ENCODE measurements around the gene AK4.

The AK4 gene

GRCh38 chr1:65179148-65179547, 31.1 kb downstream of the AK4 start:
- Histone ChIP-seq H3K79me2 (ENCODE audit: control insufficient read depth, low read length) (peaks cover 9% of the 10 kb centered on the region), H3K4me2 (ENCODE audit: low read length) (no peak overlapping the region)

GRCh38 chr1:65180977-65181376, 33.0 kb downstream of the AK4 start:
- Histone ChIP-seq H3K9me3 (ENCODE audit: control insufficient read depth, insufficient read depth, low read length) (no peaks in the 10 kb centered on the region), H3K36me3 (ENCODE audit: control insufficient read depth, low read length) (no peaks in the 10 kb centered on the region), H3K9me2 (replicated peaks; ENCODE audit: control insufficient read depth, low read length) (no peaks in the 10 kb centered on the region), H3K27me3 (ENCODE audit: control insufficient read depth, low read length) (no peaks in the 10 kb centered on the region), H4K20me1 (ENCODE audit: control insufficient read depth, insufficient read depth, low read depth, low read length) (no peaks in the 10 kb centered on the region), H3K79me2 (ENCODE audit: control insufficient read depth, low read length) (peaks cover 9% of the 10 kb centered on the region), H3K4me3 (ENCODE audit: low read length) (no peak overlapping the region), H3K4me2 (ENCODE audit: low read length) (no peak overlapping the region), H3K27ac (ENCODE audit: low read depth, low read length) (no peak overlapping the region), H3K4me1 (ENCODE audit: control insufficient read depth, low read length) (no peaks in the 10 kb centered on the region), H3F3A (ENCODE audit: control insufficient read depth, insufficient read depth) (no peaks in the 10 kb centered on the region)
- TF ChIP-seq CTCF (IDR thresholded peaks at IDR 0.05; ENCODE audit: low read depth, low read length, poor library complexity, severe bottlenecking) = no peak
- TF ChIP-seq EZH2phosphoT487 (IDR thresholded peaks at IDR 0.05; ENCODE audit: borderline replicate concordance, low read length) = no peak

More at GRCh38 chr1:65179148-65179547, 31.1 kb downstream of the AK4 start:
- Histone ChIP-seq H3K27ac (ENCODE audit: low read depth, low read length) (no peak overlapping the region), H3K9me3 (ENCODE audit: control insufficient read depth, insufficient read depth, low read length) (no peaks in the 10 kb centered on the region), H3K36me3 (ENCODE audit: control insufficient read depth, low read length) (no peaks in the 10 kb centered on the region), H3F3A (ENCODE audit: control insufficient read depth, insufficient read depth) (no peaks in the 10 kb centered on the region), H3K4me1 (ENCODE audit: control insufficient read depth, low read length) (no peaks in the 10 kb centered on the region), H3K27me3 (ENCODE audit: control insufficient read depth, low read length) (no peaks in the 10 kb centered on the region), H4K20me1 (ENCODE audit: control insufficient read depth, insufficient read depth, low read depth, low read length) (no peaks in the 10 kb centered on the region), H3K9me2 (replicated peaks; ENCODE audit: control insufficient read depth, low read length) (no peaks in the 10 kb centered on the region), H3K4me3 (ENCODE audit: low read length) (no peak overlapping the region)
- TF ChIP-seq CTCF (IDR thresholded peaks at IDR 0.05; ENCODE audit: low read depth, low read length, poor library complexity, severe bottlenecking) (no peak), EZH2phosphoT487 (IDR thresholded peaks at IDR 0.05; ENCODE audit: borderline replicate concordance, low read length) (no peak)

GRCh38 chr1:65182658-65183268, 34.8 kb downstream of the AK4 start:
- peaks cover 9% of the 10 kb centered on the region for H3K79me2 ChIP-seq (ENCODE audit: control insufficient read depth, low read length)
- H3K4me2 ChIP-seq (ENCODE audit: low read length) = no peak overlapping the region
- no peaks in the 10 kb centered on the region for H3K36me3 ChIP-seq (ENCODE audit: control insufficient read depth, low read length)
- no peaks in the 10 kb centered on the region for H4K20me1 ChIP-seq (ENCODE audit: control insufficient read depth, insufficient read depth, low read depth, low read length)
- no peak overlapping the region for H3K4me3 ChIP-seq (ENCODE audit: low read length)
- no peaks in the 10 kb centered on the region for H3K9me3 ChIP-seq (ENCODE audit: control insufficient read depth, insufficient read depth, low read length)
- no peak for TF ChIP-seq EZH2phosphoT487 (IDR thresholded peaks at IDR 0.05; ENCODE audit: borderline replicate concordance, low read length)
- TF ChIP-seq CTCF (IDR thresholded peaks at IDR 0.05; ENCODE audit: low read depth, low read length, poor library complexity, severe bottlenecking) = no peak
- H3K27me3 ChIP-seq (ENCODE audit: control insufficient read depth, low read length) = no peaks in the 10 kb centered on the region
- no peak overlapping the region for H3K27ac ChIP-seq (ENCODE audit: low read depth, low read length)
- no peaks in the 10 kb centered on the region for H3K9me2 ChIP-seq (replicated peaks; ENCODE audit: control insufficient read depth, low read length)
- H3F3A ChIP-seq (ENCODE audit: control insufficient read depth, insufficient read depth) = no peaks in the 10 kb centered on the region
- no peaks in the 10 kb centered on the region for H3K4me1 ChIP-seq (ENCODE audit: control insufficient read depth, low read length)

All from DOHH2 (cell line).